Left ventricle myocardium superior (tissue), 1 donor: ENCODE measurements around the gene IL13RA2. TPM values are rescaled to one million over a fixed set of nuclear protein-coding genes. Genes with fewer than 3 reads are reported as not detected.

ENCODE experiments used
- ATAC-seq: fragments of 200-7000 bp; cut with Tn5 transposase; one replicate; pipeline ENCODE4 v1.9.1; 2020; ENCODE audit warnings: mild to moderate bottlenecking, moderate library complexity
- DNase-seq: peaks from one replicate; pipeline ENCODE4 v3.0.0-alpha.2; 2020
- intact Hi-C: fragments of 100-400 bp; cut with micrococcal nuclease; formaldehyde crosslinking; loops from one replicate; pipeline ENCODE4 v1.11.0; 2022
- long read RNA-seq: library from polyadenylated mRNA; unstranded; transcript quantifications from one replicate; pipeline ENCODE4 v2.0.0, GENCODE V29; 2021
- total RNA-seq: library from RNA; stranded (reverse); fragmentation: NEBNext Ultra II Directional; extraction: Animal tissue kit (Norgen Biotek cat#: 25700); gene quantifications from one replicate; pipeline ENCODE4 v1.2.1, GENCODE V29; 2021
- donor health status: DM: no; HTN: yes; CAD: no; lungs with severe emphysema.

Gene IL13RA2
- not detected for total RNA-seq
- long read RNA-seq = 0 reads

- ATAC-seq (no peak), DNase-seq (no peak)
- intact Hi-C loops = no loop called here
Observed at GRCh38 chrX:115017455-115017854, at the start of gene IL13RA2. Gene IL13RA2 (minus strand): TSS chrX:115017616. CDS start chrX:115017269, 347 bp downstream.

- ATAC-seq = no peak
- intact Hi-C loops = no loop called here
- DNase-seq = no peak
Observed at GRCh38 chrX:115065304-115065703, 47.9 kb upstream of the IL13RA2 start.

- intact Hi-C loops = no loop called here
- ATAC-seq = no peak
Observed at GRCh38 chrX:115060013-115060412, 42.6 kb upstream of the IL13RA2 start.

GRCh38 chrX:115058276-115058675 is 40.9 kb upstream of the IL13RA2 start:
- intact Hi-C loops = no loop called here
- ATAC-seq (peak; percentile 76), DNase-seq (no peak)

More at GRCh38 chrX:115060013-115060412, 42.6 kb upstream of the IL13RA2 start:
- DNase-seq = no peak

GRCh38 chrX:115054876-115055275 is 37.5 kb upstream of the IL13RA2 start:
- intact Hi-C loops = no loop called here
- ATAC-seq = no peak
- DNase-seq = no peak

GRCh38 chrX:115053223-115053622 is 35.8 kb upstream of the IL13RA2 start:
- ATAC-seq = no peak
- no peak for DNase-seq
- intact Hi-C loops = no loop called here

GRCh38 chrX:115047715-115048114 is 30.3 kb upstream of the IL13RA2 start:
- intact Hi-C loops = no loop called here
- no peak for ATAC-seq
- DNase-seq = no peak

GRCh38 chrX:115047181-115047580 is 29.8 kb upstream of the IL13RA2 start:
- intact Hi-C loops = no loop called here
- no peak for DNase-seq
- no peak for ATAC-seq

- intact Hi-C loops = no loop called here
- DNase-seq (no peak), ATAC-seq (no peak)
Observed at GRCh38 chrX:115040417-115040816, 23.0 kb upstream of the IL13RA2 start.

GRCh38 chrX:115038406-115038805 is 21.0 kb upstream of the IL13RA2 start:
- ATAC-seq = no peak

GRCh38 chrX:115036029-115036428 is 18.6 kb upstream of the IL13RA2 start:
- ATAC-seq = no peak
- no peak for DNase-seq
- intact Hi-C loops = no loop called here

More at GRCh38 chrX:115038406-115038805, 21.0 kb upstream of the IL13RA2 start:
- intact Hi-C loops = no loop called here
- DNase-seq = no peak

- ATAC-seq (no peak), DNase-seq (no peak)
- intact Hi-C loops = no loop called here
Observed at GRCh38 chrX:115031989-115032388, 14.6 kb upstream of the IL13RA2 start.

GRCh38 chrX:115030625-115031024 is 13.2 kb upstream of the IL13RA2 start:
- no peak for DNase-seq
- ATAC-seq = no peak
- intact Hi-C loops = no loop called here

- DNase-seq (no peak), ATAC-seq (peak; percentile 25)
- intact Hi-C loops = no loop called here
Observed at GRCh38 chrX:115029869-115030570, 12.6 kb upstream of the IL13RA2 start.

GRCh38 chrX:115029440-115029839 is 12.0 kb upstream of the IL13RA2 start:
- no peak for ATAC-seq
- no peak for DNase-seq
- intact Hi-C loops = no loop called here

GRCh38 chrX:115023811-115024210 is 6.4 kb upstream of the IL13RA2 start:
- ATAC-seq (no peak), DNase-seq (no peak)
- intact Hi-C loops = no loop called here

- intact Hi-C loops = no loop called here
- DNase-seq (no peak), ATAC-seq (no peak)
Observed at GRCh38 chrX:115023139-115023538, 5.7 kb upstream of the IL13RA2 start.

- ATAC-seq (no peak), DNase-seq (no peak)
- intact Hi-C loops = no loop called here
Observed at GRCh38 chrX:115021121-115021520, 3.7 kb upstream of the IL13RA2 start.

- intact Hi-C loops = no loop called here
- ATAC-seq (no peak), DNase-seq (no peak)
Observed at GRCh38 chrX:115018944-115019343, 1.5 kb upstream of the IL13RA2 start.

GRCh38 chrX:115018040-115018647 is 728 bp upstream of the IL13RA2 start:
- intact Hi-C loops = no loop called here
- ATAC-seq (no peak), DNase-seq (no peak)

- no peak for ATAC-seq
- intact Hi-C loops = no loop called here
- no peak for DNase-seq
Observed at GRCh38 chrX:115013705-115014104, 3.7 kb downstream of the IL13RA2 start.
